GM18873 (cell line): Measurements from ENCODE around the gene HOXA2.

Source experiments
- ATAC-seq: cut with Tn5 transposase; IDR thresholded peaks from one replicate; pipeline ENCODE4 v1.9.1; 2021; ENCODE audit warnings: mild to moderate bottlenecking, moderate library complexity, moderate number of reproducible peaks; ENCODE audit not compliant: unreplicated experiment, low FRiP score

Gene HOXA2

GRCh38 chr7:27102581-27103442, at the start of gene HOXA2:
TSS of gene HOXA2 (minus strand) at chr7:27102683. CDS start at chr7:27102500, 183 bp downstream.
- ATAC-seq = no peak

- no peak for ATAC-seq
These were observed 49.0 kb upstream of the HOXA2 start for GRCh38 chr7:27151341-27151930.

DNA sequence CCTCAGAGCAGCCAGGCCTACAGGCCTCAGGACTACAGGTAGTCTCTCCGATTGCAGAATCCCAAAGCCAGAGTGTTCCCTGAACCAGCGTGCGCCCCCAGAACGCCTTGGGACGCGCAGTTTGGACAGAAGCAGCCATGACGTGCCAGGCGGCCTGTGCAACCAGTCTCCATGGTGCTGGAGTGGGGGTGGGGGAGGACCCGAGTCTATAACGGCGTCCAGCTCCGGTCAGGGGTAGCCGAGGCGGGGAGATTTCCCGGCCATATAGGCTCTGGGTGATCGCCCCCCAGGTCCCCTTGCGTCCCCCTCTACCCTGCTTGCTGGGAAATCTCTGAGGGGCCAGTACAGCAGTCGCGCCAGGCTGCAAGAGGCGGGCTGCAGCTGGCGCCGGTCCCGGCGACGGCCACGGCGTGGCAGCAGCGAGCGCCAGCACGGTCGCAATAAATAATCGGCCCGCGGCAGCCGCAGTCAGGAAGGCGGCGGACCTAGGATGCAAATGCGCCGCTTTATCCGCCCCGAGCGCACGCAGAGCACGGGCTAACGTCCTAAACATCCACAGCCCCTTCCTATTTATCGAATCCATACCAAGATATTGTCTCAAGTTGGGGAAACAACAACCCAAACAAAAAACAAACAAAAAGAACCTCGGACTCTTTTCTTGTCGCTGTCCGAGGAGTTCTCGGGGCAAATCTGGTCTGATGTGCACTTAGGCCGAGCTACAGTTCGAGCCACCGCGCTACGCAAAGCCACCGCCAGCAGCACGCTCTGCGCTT, 48.3 kb upstream of the HOXA2 start:
- peak; percentile 50 for ATAC-seq

DNA sequence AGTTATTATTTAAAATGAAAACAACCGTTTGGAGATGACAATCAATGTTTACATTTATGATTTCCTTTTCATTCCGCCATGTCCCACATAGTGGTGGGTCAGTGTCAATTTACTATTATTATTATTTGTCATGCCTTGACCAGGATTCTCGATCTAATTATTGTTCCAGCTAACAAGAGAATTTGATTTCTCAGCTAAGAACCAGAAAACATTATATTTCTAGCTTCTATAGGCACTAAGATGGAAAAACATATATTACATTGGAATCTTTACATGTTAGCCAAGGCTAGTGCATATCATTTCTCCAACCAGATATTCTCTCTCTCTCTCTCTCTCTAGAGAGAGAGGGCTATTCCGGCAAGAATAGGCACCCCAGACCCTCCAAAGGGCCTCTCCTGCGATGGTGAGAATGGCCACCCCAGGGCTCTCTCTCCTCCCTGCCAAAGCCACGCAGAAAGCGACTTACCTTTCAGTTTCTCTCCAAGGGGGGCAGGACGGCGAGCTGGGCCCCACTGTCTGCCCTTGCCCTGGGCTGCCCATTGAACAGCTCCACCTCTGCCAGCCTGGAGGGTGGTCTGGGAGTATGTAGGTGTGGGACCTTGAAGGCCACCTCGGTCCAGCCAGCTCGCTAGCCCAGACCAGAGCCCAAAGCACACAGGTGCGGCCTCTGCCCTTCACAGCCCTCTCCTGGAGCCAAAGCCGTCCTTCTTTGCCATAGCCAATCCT, 47.5 kb upstream of the HOXA2 start:
- no peak for ATAC-seq

DNA sequence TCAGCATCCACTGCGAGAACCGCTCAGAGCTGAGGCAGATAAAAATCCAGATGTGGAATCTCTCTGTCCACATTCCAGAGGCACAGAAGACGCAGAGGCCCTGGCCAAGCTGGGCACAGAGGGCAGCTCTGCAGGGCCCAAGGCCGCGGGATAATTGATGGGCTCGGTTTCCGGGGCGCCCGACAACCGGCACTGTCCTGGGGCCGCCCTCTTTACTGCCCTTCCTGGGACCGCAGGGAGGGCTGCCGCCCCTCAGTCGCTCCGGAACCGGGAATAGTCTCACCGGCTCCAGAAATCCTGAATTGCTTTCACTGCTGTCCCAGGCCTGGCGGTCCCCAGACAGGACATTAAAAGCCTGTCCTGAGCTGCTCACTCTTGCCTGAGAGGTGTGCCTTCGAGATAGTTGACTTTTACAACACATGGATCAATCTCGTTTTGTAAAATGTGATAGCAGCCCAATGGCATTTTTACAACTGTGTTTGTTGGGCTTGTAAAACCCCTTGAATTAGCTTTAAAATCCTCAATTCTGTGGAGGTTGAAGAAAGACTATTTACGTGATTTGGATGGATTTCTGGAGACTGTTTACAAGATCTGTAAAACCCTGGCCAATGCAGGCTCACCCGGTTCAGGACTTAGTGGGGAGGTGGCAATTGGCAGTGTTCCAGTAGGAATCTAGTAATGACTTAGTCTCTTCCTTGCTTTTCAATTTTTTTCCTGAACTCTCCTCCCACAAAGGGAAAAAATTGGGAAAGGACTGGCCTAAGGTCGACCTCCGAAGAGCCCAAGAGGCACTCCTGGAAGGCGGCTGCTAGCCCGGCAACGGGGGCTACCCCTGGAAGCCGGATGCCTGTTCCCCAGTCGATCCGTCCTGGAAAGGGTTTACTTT, 46.5 kb upstream of the HOXA2 start:
- ATAC-seq = no peak

- ATAC-seq = no peak
These were observed 45.7 kb upstream of the HOXA2 start for GRCh38 chr7:27148031-27148755.

DNA sequence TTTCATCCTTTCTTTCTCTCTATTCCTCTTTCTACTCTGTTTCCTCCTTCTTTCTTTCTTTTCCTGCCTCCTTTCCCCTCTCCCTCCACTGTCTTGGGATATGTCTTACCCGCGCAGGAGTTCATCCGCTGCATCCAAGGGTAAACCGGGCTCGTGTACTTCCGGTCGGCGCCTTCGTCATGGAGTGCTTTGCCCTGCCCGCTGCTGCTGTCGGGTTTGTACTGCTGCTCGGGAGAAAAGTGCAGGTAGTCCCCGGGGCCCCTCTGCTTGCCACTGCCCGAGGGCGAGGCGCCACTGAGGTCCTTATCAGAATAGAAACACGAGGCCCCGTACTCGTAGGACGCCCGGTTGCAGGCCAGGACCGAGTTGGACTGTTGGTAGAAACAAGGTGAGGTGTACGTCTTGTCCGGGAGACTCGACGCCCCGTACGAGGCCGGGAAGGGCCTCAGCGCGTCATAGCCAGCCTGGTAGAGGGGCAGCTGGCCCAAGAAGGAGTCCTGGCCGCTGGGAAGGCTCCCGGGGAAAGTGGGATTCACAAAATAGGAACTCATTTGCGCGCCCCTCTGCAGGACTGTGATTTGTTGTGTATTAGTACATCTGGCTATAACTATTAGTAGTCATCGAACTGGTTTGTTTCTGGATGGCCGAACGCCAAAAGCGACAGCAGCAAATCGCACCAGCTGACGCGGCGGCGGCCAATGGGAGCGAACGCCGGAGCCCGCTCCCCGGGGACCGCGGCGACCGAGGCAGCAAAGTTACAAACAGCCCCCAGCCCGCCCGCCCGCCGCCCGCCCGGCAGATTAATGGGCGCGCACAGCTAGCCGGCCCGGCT, 44.9 kb upstream of the HOXA2 start, which contains the start of gene HOXA6:
Gene HOXA6, minus strand, starts transcription at position 576 of the 832 bp plus-strand sequence. Its CDS starts 25 bp downstream, at position 551.
- ATAC-seq = no peak

GRCh38 chr7:27146491-27147198, 44.2 kb upstream of the HOXA2 start:
- no peak for ATAC-seq

- ATAC-seq = no peak
These were observed 43.5 kb upstream of the HOXA2 start for GRCh38 chr7:27145914-27146412.

DNA sequence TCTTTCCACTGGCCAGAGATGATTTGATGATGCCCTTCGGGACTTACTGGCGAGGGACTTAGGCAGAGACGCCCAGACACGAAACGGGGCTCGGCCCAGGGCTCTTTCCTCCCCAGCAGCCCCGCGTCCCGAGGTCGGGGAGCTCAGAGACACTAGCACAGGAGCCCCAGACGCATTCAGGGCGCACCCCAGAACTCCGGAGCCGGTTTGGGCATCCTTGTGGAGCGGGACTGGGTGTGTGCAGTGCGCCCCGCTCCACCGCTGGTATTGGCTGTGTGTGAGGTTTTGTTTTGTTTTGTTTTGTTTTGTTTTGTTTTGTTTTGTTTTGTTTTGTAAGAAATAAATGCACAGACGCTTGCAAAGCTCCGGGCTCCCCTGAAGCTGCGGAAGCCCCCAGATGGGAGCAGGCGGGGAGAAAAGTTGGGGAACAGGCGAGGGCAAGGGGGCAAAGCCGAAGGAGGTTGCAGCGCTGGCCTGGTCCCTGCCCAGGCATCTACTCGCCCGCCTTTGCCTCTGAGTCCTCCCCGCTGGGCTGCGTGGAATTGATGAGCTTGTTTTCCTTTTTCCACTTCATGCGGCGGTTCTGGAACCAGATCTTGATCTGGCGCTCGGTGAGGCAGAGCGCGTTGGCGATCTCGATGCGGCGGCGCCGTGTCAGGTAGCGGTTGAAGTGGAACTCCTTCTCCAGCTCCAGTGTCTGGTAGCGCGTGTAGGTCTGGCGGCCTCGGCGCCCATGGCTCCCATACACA, 42.9 kb upstream of the HOXA2 start:
- no peak for ATAC-seq

DNA sequence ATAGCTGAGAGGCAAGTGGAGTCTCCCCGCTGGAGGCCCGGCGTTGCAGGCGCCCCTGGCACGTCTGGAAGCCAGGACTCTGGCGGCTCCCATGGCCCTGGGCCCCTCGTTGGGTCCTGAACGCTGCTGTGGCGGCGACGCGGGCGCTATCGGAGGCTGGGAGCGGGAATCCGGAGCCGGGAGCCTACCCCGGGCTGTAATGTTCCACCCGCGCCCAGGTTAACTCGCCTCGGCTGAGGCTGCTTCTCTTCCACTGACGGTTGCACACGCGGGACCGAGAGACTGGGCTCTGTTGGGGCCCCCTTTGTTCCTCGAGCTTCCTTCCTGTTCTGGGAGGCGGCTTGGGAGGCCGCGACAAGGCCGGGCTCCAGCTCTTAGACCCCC, 42.3 kb upstream of the HOXA2 start:
- no peak for ATAC-seq

DNA sequence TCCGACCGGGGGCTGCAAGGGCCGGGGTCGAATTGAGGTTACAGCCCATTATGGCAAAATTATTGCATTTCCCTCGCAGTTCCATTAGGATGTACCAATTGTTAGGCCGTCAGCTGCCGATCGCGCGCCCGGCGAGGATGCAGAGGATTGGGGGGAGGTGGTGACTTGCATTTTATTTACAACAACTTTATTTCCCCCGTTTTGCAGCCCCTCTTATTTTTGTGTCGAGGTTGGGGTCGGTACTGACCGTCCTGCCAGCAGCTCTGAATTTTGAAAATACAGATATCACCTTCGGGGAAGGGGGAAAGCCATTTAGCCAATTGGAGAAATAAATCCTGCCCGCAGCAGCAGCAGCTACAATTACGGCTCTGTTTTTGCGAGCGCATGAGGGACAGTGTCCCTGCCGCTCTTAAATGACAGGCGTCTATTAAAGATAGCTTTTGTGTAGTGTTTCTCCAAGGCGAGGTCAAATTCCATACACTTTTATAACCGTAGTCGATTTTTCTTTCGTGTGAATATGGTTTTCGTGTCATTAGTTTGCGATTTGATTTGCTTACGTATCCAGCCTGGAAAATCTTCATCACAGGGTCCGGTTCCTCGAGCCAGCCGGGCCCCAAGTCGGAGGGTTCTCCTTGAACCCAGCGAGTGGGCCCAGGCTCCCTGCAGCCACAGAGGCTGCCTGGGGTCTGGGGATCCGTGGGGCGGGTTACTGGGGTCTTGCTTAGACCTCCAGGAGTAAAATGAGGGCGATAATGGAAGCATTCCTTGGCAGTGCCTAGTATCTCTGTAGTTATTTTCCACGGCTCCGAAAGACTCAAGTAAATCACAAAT, 41.7 kb upstream of the HOXA2 start:
- ATAC-seq = no peak

DNA sequence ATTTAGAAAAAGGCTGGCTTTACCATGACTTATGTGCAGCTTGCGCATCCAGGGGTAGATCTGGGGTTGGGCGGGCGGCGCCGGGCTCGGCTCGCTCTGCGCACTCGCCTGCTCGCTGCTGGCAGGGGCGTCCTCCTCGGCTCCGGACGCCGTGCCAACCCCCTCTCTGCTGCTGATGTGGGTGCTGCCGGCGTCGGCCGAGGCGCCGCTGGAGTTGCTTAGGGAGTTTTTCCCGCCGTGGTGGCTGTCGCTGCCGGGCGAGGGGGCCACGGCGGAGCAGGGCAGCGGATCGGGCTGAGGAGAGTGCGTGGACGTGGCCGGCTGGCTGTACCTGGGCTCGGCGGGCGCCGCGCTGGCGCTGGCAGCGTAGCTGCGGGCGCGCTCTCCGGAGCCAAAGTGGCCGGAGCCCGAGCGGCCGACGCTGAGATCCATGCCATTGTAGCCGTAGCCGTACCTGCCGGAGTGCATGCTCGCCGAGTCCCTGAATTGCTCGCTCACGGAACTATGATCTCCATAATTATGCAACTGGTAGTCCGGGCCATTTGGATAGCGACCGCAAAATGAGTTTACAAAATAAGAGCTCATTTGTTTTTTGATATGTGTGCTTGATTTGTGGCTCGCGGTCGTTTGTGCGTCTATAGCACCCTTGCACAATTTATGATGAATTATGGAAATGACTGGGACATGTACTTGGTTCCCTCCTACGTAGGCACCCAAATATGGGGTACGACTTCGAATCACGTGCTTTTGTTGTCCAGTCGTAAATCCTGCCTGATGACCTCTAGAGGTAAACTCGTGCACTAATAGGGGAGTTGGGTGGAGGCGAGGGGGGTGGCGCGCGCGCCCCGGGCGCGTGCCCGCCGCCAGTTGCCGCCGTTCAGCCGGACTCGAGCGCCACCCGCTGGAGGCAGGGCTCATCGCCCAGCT, 40.8 kb upstream of the HOXA2 start, which contains the start of gene HOXA5:
Gene HOXA5, minus strand, starts transcription at position 659 of the 927 bp plus-strand sequence. Its CDS starts 74 bp downstream, at position 585.
- ATAC-seq = no peak

GRCh38 chr7:27142580-27143022, 40.1 kb upstream of the HOXA2 start:
- no peak for ATAC-seq
